GM18517 (cell line): ENCODE results near the gene PANX3.
"Not testable (repeated sequence)": the region's sequence is repeated elsewhere in the genome, so short reads cannot be mapped to it uniquely, and the experiment has no call there.

Experiments
- ATAC-seq: cut with Tn5 transposase; IDR thresholded peaks from one replicate; pipeline ENCODE4 v1.9.1; 2021; ENCODE audit warnings: mild to moderate bottlenecking, moderate library complexity; ENCODE audit not compliant: unreplicated experiment

PANX3 gene, protein sequence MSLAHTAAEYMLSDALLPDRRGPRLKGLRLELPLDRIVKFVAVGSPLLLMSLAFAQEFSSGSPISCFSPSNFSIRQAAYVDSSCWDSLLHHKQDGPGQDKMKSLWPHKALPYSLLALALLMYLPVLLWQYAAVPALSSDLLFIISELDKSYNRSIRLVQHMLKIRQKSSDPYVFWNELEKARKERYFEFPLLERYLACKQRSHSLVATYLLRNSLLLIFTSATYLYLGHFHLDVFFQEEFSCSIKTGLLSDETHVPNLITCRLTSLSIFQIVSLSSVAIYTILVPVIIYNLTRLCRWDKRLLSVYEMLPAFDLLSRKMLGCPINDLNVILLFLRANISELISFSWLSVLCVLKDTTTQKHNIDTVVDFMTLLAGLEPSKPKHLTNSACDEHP

GRCh38 chr11:124611064-124611463, at the start of gene PANX3:
TSS of gene PANX3 (plus strand) at chr11:124611428. CDS start at chr11:124611557, 129 bp downstream.
- ATAC-seq: no peak

DNA sequence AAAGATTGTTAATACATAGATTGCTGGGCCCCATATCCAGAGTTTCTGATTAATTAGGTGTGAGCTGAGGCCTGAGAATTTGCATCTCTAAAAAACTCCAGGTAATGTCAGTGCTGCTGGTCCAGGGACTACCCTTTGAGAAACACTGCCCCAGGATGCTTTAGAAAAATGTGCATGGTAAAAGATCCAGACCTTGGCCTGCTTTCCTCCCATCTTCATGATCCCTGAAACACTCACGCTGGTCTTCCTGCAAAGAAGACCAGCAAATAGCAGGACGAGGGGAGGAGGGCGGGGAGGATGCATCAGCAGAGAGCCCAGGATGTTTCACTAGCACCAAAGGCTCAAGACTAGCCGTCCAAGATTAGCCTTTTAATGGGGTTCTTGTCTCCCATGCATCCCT, 41.5 kb upstream of the PANX3 start, which contains the start of gene OR8A1:
Gene OR8A1, plus strand, starts transcription at position 301 of the 400 bp plus-strand sequence. CDS start 123 bp downstream, outside the sequence.
- no peak for ATAC-seq

DNA sequence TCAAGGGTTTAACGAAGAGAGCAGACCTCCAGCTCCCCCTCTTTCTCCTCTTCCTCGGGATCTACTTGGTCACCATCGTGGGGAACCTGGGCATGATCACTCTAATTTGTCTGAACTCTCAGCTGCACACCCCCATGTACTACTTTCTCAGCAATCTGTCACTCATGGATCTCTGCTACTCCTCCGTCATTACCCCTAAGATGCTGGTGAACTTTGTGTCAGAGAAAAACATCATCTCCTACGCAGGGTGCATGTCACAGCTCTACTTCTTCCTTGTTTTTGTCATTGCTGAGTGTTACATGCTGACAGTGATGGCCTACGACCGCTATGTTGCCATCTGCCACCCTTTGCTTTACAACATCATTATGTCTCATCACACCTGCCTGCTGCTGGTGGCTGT, 41.1 kb upstream of the PANX3 start:
- ATAC-seq: no peak

DNA sequence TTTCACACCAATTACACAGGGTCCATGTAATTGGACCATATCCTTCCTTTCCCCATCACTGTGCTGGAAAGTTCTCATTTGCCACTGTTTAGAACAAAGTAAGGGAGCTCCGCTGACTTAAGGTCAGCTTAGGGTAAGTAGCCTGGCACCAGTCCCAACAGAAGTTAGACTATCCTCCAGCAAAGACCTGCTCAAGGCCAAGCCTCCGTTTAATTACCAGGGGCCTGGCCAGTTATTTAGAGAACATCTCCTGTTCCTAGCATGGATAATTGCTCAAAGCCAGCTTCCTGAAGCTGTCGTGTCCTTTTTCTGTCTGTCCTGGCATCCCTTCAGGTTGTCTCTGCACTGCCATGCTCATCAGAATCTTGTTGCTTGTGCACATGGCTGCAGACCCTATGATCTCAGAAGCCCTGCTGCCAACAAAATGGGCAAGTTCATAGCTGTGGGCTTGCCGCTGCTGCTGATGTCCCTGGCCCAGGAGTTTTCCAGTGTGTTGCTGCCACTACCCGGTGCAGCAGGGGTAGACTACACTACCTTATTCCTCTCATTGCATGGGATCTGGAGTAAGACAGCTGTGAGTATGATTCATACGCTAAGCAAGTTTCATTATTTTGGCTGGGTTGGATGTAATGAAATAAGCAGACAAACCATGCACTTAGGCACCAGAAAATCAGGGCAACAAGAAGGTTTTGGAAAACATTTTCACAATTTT, 33.4 kb upstream of the PANX3 start:
- no peak for ATAC-seq

GRCh38 chr11:124578761-124579160, 32.5 kb upstream of the PANX3 start:
- no peak for ATAC-seq

- ATAC-seq: no peak
Measured at GRCh38 chr11:124581817-124582216, 29.4 kb upstream of the PANX3 start.

GRCh38 chr11:124582565-124582964, 28.7 kb upstream of the PANX3 start:
- ATAC-seq: no peak

DNA sequence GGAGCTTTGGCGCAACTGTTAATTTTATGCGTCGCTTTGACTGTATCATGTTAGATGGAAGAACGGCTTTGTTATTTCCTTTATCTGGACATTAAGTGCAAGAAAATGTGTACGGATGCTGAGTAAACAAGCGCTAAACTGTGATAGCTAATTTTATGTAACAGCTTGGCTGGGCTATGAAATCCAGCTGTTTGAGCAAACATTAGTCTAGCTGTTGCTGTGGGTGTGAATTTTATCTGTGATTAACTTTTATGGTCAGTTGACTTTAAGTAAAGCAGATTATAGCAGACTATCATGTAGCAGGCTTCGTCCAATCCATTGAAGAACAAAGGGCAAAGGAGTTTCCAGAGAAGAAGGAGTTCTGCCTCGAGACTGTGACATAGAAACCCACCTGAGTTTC, 27.4 kb upstream of the PANX3 start:
- ATAC-seq: no peak

- no peak for ATAC-seq
Measured at GRCh38 chr11:124584681-124585372, 26.4 kb upstream of the PANX3 start.

DNA sequence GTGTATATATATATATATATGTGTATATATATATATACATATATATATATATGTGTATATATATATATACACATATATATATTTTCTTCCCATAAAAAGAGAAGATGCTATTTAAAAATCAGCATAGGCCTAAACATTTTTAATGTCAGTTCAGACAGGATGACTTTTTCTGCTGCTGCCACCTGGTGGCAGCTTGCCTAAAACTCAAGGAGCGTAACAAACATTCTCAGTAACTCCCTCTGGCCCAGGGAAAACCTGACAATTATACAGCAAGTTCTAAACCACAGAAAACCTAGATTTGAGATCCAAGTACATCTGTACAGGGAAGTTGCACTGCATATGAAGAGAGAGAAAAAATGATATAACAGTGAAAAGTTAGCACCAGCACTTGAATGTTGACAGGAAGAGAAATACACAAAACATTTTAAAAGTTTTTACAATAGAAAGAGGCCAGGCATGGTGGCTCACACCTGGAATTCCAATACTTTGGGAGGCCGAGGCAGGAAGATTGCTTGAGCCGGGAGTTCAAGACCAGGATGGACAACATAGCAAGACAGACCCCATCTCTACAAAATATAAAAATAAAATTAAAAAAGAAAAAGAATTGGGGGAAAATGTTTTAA, 24.9 kb upstream of the PANX3 start:
- ATAC-seq: peak; percentile 59

DNA sequence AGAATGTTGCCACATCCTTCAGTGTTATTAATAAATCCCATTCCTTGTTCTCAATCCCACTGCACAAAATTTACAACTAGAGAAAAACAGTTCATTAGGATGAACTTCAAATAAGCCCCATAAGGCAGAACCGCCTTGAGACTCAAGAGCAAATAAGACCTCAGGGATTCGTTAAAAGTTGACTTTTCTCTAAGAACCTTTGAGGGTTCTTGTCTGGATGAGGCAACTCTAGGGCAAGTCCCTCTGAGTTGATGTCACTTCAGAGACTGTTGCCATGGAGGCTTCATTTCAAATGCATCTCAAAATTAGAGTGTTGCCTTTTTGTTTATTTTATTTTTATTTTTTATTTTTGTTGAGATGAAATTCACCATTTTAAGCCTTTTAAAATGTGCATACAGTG, 19.8 kb upstream of the PANX3 start:
- ATAC-seq: no peak

- no peak for ATAC-seq
Measured at GRCh38 chr11:124592627-124593026, 18.6 kb upstream of the PANX3 start.

DNA sequence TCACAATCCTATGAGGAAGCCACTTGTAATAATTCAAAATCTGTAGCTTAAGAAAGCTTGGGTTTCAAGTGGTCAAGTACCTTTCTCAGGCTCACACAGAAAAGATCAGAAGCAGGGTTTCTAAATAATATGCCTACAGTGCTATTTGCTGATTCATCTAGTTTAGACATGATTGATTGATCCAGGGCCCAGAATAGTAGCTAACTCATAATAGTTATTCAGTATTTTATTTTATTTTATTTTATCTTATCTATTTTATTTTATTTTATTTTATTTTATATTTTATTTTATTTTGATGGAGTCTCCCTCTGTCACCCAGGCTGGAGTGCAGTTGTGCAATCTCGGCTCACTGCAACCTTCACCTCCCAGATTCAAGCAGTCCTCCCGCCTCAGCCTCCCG, 15.9 kb upstream of the PANX3 start:
- no peak for ATAC-seq

DNA sequence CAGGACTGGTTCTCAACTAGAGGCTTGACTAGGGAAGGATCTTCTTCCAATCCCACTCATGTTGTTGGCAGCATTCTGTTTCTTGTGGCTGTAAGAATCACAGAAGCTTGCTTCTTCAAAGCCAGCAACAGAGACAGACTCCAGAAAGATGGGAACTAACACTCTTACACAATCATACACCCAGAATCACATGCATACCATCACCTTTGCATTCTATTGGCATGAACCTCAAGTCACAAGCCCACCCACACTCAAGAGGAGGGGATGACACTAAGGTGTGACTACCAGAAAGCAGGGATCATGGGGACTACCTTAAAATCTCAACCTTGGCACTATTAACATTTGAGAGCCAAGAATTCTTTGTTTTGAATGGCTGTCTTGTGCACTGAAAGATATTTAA, 13.6 kb upstream of the PANX3 start:
- ATAC-seq: no peak

- no peak for ATAC-seq
Measured at GRCh38 chr11:124600621-124601320, 10.5 kb upstream of the PANX3 start.

DNA sequence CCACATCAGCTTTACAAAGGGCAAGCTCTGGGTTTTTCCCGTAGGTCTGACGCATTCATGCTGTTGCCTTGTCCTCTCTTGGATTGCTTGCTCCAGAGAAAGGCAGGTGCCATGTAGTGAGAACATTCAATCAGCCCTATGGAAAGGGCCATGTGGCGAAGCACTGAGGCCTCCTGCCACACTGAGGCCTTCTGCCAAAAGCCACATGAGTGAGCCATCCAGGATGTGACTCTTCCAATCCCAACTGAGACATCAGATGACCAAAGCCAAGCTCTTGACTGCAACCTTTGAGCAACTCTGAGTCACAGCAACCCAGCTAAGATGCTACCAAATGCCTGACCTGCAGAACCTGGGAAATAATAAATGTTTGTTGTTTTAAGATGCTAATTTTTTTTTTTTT, 9.0 kb upstream of the PANX3 start:
- ATAC-seq: no peak

- not testable (repeated sequence) for ATAC-seq
Measured at GRCh38 chr11:124602723-124603122, 8.5 kb upstream of the PANX3 start.

GRCh38 chr11:124605719-124606118, 5.5 kb upstream of the PANX3 start:
- ATAC-seq: no peak

DNA sequence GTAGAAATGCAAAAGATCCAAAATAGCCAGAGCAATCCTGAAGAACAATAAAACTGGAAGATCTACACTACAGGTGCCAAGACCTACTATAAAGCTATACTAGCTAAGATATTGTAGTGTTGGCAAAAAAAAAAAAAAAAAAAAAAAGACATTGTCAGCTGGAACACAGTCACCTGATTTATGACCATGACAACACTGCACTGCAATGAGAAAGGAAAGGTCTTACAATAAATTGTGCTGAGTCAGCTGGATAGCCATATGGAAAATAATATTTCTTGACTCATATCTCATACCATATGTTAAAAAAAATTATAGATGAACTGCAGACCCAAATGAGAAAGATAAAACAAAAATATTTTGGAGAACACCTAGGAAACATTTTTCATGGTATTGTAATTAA, 3.1 kb upstream of the PANX3 start:
- ATAC-seq: no peak

DNA sequence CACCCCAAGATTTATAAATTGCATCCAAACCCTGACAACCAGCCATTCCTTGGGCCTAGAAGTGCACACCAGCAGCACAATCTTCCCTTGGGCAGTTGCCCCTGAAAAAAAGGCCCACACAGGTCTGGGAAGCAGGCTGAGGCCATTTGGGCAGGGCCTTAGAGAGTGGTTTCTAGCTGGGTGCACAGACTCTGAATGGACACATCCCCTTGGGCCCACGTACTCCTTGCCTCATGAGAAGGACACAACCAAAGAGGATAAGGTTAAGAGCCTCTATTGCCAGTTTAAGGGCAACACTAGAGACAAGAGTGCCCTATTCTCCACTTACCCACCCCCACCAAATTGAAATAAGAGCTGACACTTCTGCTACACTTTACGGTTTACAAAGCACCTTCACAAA, 933 bp upstream of the PANX3 start:
- ATAC-seq: no peak

GRCh38 chr11:124612045-124612444, 817 bp downstream of the PANX3 start:
- no peak for ATAC-seq
